GM12878 (cell line): ENCODE data around the gene DIAPH1. TPM values are rescaled to one million over a fixed set of nuclear protein-coding genes. Genes with fewer than 3 reads are reported as not detected.

Experiments
- ATAC-seq: fragments of 200-7000 bp; cut with Tn5 transposase; 3 replicates; pipeline ENCODE4 v1.9.1; 2020; ENCODE audit warnings: mild to moderate bottlenecking, moderate library complexity
- BruUV-seq: library from RNA; stranded (reverse); fragments of 400-500 nt; replicated peaks from 2 replicates; lab custom pipeline; 2021; lab: Mats Ljungman, UMichigan
- CTCF ChIA-PET: fragments of 300-600 bp; sonication (Branson Sonifier 250); formaldehyde crosslinking; extraction: SDS; loops from one replicate; lab custom pipeline; 2021; ENCODE audit warnings: inconsistent platforms; lab: Yijun Ruan, JAX
- POLR2A ChIA-PET: fragments of 350-600 bp; formaldehyde crosslinking; extraction: SDS; loops from one replicate; lab custom pipeline; 2021; ENCODE audit warnings: inconsistent platforms; lab: Charles Lee
- RAD21 ChIA-PET: fragments of 300-600 bp; sonication (Branson Sonifier 250); formaldehyde crosslinking; loops from one replicate; lab custom pipeline; 2023; ENCODE audit warnings: antibody characterized with exemption; ENCODE audit not compliant: unreplicated experiment; lab: Charles Lee
- SMC1A ChIA-PET: fragments of 300-600 bp; sonication (Branson Sonifier 250); formaldehyde crosslinking; loops from one replicate; lab custom pipeline; 2023; ENCODE audit not compliant: unreplicated experiment, uncharacterized antibody; lab: Charles Lee
- DNase-seq: peaks from one replicate; pipeline ENCODE4 v3.0.0-alpha.2; 2011; ENCODE audit warnings: low read depth, low spot score
- FAIRE-seq: peaks from 3 replicates; lab custom pipeline; 2011; peaks lifted over from hg19 to GRCh38; lab: Jason Lieb, UNC
- H2AFZ ChIP-seq: 2 replicates; pipeline ENCODE4 v1.6.0; 2011; ENCODE audit warnings: low read depth, low read length, control low read depth; ENCODE audit not compliant: control insufficient read depth
- H3K27ac ChIP-seq: 2 replicates; pipeline ENCODE4 v1.5.1; 2011; ENCODE audit warnings: control low read depth; ENCODE audit not compliant: control insufficient read depth, insufficient read depth
- H3K27me3 ChIP-seq, 2 experiments: replicated peaks in 1 of 2; 2 replicates each; pipeline versions ENCODE4 v1.6.0 to v1.6.1; 2011; ENCODE audit warnings: low read length in 1 of 2; ENCODE audit not compliant: control insufficient read depth in 2 of 2, insufficient read depth in 2 of 2
- H3K36me3 ChIP-seq, 2 experiments: 2 replicates each; pipeline ENCODE4 v1.5.1; 2011; ENCODE audit warnings: low read length in 1 of 2; ENCODE audit not compliant: control insufficient read depth in 2 of 2, insufficient read depth in 2 of 2
- H3K4me1 ChIP-seq: 2 replicates; pipeline ENCODE4 v1.6.1; 2011; ENCODE audit warnings: mild to moderate bottlenecking, low read length, moderate library complexity, mixed read lengths; ENCODE audit not compliant: control insufficient read depth, insufficient read depth
- H3K4me2 ChIP-seq: 2 replicates; pipeline ENCODE4 v1.6.0; 2011; ENCODE audit warnings: control low read depth; ENCODE audit not compliant: control insufficient read depth, insufficient read depth
- H3K4me3 ChIP-seq: fragments of 200-600 bp; sonication (generic); 2 replicates; pipeline ENCODE4 v1.5.1; 2016
- H3K79me2 ChIP-seq: 2 replicates; pipeline ENCODE4 v1.6.0; 2011; ENCODE audit warnings: low read length; ENCODE audit not compliant: control insufficient read depth, insufficient read depth
- H3K9ac ChIP-seq: 2 replicates; pipeline ENCODE4 v1.8.0; 2011; ENCODE audit warnings: low read length, control low read depth, mixed read lengths; ENCODE audit not compliant: control insufficient read depth, insufficient read depth
- H3K9me3 ChIP-seq: replicated peaks from 3 replicates; pipeline ENCODE4 v1.5.1; 2011; ENCODE audit warnings: mild to moderate bottlenecking, low read length; ENCODE audit not compliant: control insufficient read depth, insufficient read depth
- H4K20me1 ChIP-seq: 2 replicates; pipeline ENCODE4 v1.6.0; 2011; ENCODE audit not compliant: control insufficient read depth, insufficient read depth
- CHD4 ChIP-seq: fragments of 200-600 bp; sonication (generic); IDR thresholded peaks from 2 replicates; pipeline ENCODE4 v1.6.1; 2016; ENCODE audit warnings: mild to moderate bottlenecking
- CTCF ChIP-seq, 3 experiments: IDR thresholded peaks in 2 of 3; conservative IDR thresholded peaks in 1 of 3; 2 replicates each; pipeline ENCODE4 v1.5.1; 2011; ENCODE audit warnings: low read depth in 3 of 3, low read length in 3 of 3, mild to moderate bottlenecking in 3 of 3, control low read depth in 2 of 3, moderate library complexity in 2 of 3, inconsistent platforms in 1 of 3, mixed read lengths in 1 of 3; ENCODE audit not compliant: control insufficient read depth in 2 of 3, insufficient read depth in 1 of 3; ENCODE audit errors: extremely low read depth in 1 of 3
- ESRRA ChIP-seq: IDR thresholded peaks from 2 replicates; pipeline ENCODE4 v1.6.1; 2012; ENCODE audit warnings: mild to moderate bottlenecking, low read length, improper control_type of control experiment
- POLR2AphosphoS2 ChIP-seq: IDR thresholded peaks from 2 replicates; pipeline ENCODE4 v1.6.1; 2011; ENCODE audit warnings: low read depth, mild to moderate bottlenecking, low read length, improper control_type of control experiment, moderate library complexity
- SIN3A ChIP-seq: IDR thresholded peaks from 2 replicates; pipeline ENCODE4 v1.6.1; 2012; ENCODE audit warnings: low read depth, low read length, improper control_type of control experiment
- SPI1 ChIP-seq: IDR thresholded peaks from 2 replicates; pipeline ENCODE4 v1.6.1; 2011; ENCODE audit warnings: low read depth, mild to moderate bottlenecking, low read length, moderate library complexity, borderline replicate concordance; ENCODE audit not compliant: insufficient read depth
- SRF ChIP-seq, 2 experiments: IDR thresholded peaks; 2 replicates each; pipeline ENCODE4 v1.6.1; 2011; ENCODE audit warnings: low read depth in 2 of 2, low read length in 2 of 2, mild to moderate bottlenecking in 1 of 2, moderate library complexity in 1 of 2
- STAT1 ChIP-seq: fragments of 450-650 bp; conservative IDR thresholded peaks from 2 replicates; pipeline ENCODE4 v1.6.1; 2014; ENCODE audit warnings: antibody characterized with exemption, mild to moderate bottlenecking
- SUPT20H ChIP-seq: IDR thresholded peaks from 2 replicates; pipeline ENCODE4 v1.6.1; 2011; ENCODE audit warnings: low read depth, mild to moderate bottlenecking, low read length, moderate library complexity, borderline replicate concordance; ENCODE audit not compliant: control insufficient read depth
- WRNIP1 ChIP-seq: IDR thresholded peaks from 2 replicates; pipeline ENCODE4 v1.6.1; 2011; ENCODE audit warnings: low read depth, low read length, improper control_type of control experiment, borderline replicate concordance
- ZBED1 ChIP-seq: IDR thresholded peaks from 2 replicates; pipeline ENCODE4 v1.6.1; 2016; ENCODE audit warnings: borderline replicate concordance
- ZBTB4 ChIP-seq: fragments of 450-650 bp; formaldehyde crosslinking; IDR thresholded peaks from 2 replicates; pipeline ENCODE4 v1.4.0; 2022; ENCODE audit warnings: mild to moderate bottlenecking, moderate library complexity
- ZNF274 ChIP-seq: IDR thresholded peaks from one replicate; pipeline ENCODE4 v1.8.0; 2011; ENCODE audit not compliant: insufficient read length, insufficient read depth
- in situ Hi-C: fragments of 300-500 bp; cut with MboI; formaldehyde crosslinking; loops from 9 replicates; pipeline ENCODE4 v1.14.3; 2018; ENCODE audit warnings: mixed read lengths
- intact Hi-C: fragments of 100-400 bp; cut with micrococcal nuclease; formaldehyde crosslinking; loops from one replicate; pipeline ENCODE4 v1.14.2; 2022; ENCODE audit not compliant: unreplicated experiment
- polyA plus RNA-seq, 11 experiments: library from polyadenylated mRNA; depleted of rRNA in 4 of 11; unstranded in 6 of 11; stranded (reverse) in 5 of 11; fragments of >200 nt; fragmentation: Nextera tagmentation in 4 of 11; fragmentation: Illumina TruSeq in 1 of 11; extraction: Ambion mirVana in 4 of 11; extraction: Trizol in 1 of 11; gene quantifications; 1 replicate in 1 of 11; 2 replicates in 10 of 11; pipeline versions ENCODE4 v1.2.1 to v1.2.3, GENCODE V29; 2011 to 2016; ENCODE audit warnings: inconsistent platforms in 2 of 11, missing spikeins in 2 of 11, low read depth in 1 of 11
- total RNA-seq, 4 experiments: library from RNA; depleted of rRNA in 3 of 4; stranded (reverse); fragments of >200 nt in 3 of 4; fragmentation: Illumina TruSeq in 1 of 4; extraction: Trizol in 1 of 4; gene quantifications; 2 replicates each; pipeline versions ENCODE4 v1.2.1 to v1.2.3, GENCODE V29; 2013 to 2021
- TF ChIP-seq, protein P1 (sequence below): fragments of 450-650 bp; IDR thresholded peaks from 2 replicates; pipeline ENCODE4 v1.6.1; 2017; ENCODE audit warnings: borderline replicate concordance
- TF ChIP-seq, protein P2 (sequence below): fragments of 450-650 bp; IDR thresholded peaks from 2 replicates; pipeline ENCODE4 v1.6.1; 2014; ENCODE audit warnings: mild to moderate bottlenecking

DIAPH1 gene
- total and polyA plus RNA-seq, 10 of the 15 experiments (the other 5 are each of a cell fraction or from before 2014, with no cell fraction given) = 37.8 to 168 (median 59.0) TPM

DNA sequence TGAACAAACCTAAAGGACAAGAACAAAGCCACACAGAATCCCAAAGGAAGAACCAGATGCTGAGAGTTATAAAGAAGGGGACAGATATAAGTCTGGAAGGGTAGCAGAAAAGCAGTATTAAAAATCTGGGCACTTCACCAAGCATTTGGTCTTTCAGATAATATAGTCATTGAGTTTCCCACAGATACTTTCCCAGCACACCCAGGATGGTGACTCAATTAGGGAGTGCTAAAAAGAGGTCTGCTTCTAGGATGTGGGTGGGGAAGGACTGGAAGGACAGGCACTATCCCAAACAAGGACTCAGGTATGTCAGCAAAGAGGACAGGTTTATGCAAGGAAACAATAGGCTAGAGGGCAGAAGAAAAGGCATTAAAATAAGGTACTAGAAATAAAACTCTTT, 59.3 kb downstream of the DIAPH1 start:
- Histone ChIP-seq H3K9me3 (no peaks in the 10 kb centered on the region), H3K4me1 (no peaks in the 10 kb centered on the region), H3K9ac (no peak overlapping the region), H4K20me1 (no peaks in the 10 kb centered on the region), H3K4me2 (no peak overlapping the region), H3K36me3 (peaks cover 4 to 23% of the 10 kb centered on the region in 2 experiments), H3K79me2 (no peaks in the 10 kb centered on the region), H3K4me3 (no peak overlapping the region), H3K27me3 (no peaks in the 10 kb centered on the region), H2AFZ (no peak overlapping the region), H3K27ac (no peak overlapping the region)
- no peak for TF ChIP-seq ZBED1
- no peak for TF ChIP-seq CHD4
- TF ChIP-seq SRF (IDR thresholded peaks at IDR 0.05; ENCODE audit: low read depth in 2 of 2, low read length in 2 of 2) = no peak
- TF ChIP-seq, protein P1, sequence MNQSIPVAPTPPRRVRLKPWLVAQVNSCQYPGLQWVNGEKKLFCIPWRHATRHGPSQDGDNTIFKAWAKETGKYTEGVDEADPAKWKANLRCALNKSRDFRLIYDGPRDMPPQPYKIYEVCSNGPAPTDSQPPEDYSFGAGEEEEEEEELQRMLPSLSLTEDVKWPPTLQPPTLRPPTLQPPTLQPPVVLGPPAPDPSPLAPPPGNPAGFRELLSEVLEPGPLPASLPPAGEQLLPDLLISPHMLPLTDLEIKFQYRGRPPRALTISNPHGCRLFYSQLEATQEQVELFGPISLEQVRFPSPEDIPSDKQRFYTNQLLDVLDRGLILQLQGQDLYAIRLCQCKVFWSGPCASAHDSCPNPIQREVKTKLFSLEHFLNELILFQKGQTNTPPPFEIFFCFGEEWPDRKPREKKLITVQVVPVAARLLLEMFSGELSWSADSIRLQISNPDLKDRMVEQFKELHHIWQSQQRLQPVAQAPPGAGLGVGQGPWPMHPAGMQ = no peak
- no peak for TF ChIP-seq STAT1
- TF ChIP-seq CTCF (IDR thresholded peaks at IDR 0.05 in 2 of 3, conservative IDR thresholded peaks at IDR 0.05 in 1 of 3; ENCODE audit: control insufficient read depth in 2 of 3, extremely low read depth in 1 of 3, insufficient read depth in 1 of 3, low read depth in 3 of 3, low read length in 3 of 3) = no peak
- TF ChIP-seq ZNF274 = no peak
- no peak for TF ChIP-seq POLR2AphosphoS2
- no peak for TF ChIP-seq SIN3A
- no peak for TF ChIP-seq SUPT20H
- no peak for TF ChIP-seq WRNIP1
- no peak for TF ChIP-seq ESRRA
- no peak for TF ChIP-seq ZBTB4 (CRISPR knock-in tag)
- no peak for TF ChIP-seq SPI1
- TF ChIP-seq, protein P2, sequence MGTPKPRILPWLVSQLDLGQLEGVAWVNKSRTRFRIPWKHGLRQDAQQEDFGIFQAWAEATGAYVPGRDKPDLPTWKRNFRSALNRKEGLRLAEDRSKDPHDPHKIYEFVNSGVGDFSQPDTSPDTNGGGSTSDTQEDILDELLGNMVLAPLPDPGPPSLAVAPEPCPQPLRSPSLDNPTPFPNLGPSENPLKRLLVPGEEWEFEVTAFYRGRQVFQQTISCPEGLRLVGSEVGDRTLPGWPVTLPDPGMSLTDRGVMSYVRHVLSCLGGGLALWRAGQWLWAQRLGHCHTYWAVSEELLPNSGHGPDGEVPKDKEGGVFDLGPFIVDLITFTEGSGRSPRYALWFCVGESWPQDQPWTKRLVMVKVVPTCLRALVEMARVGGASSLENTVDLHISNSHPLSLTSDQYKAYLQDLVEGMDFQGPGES = no peak
- ChIA-PET POLR2A (interaction anchor here (0.7 kb wide), 1 partner anchor 212 kb away, joined by 4 read pairs; no protein-coding TSS in a partner anchor), CTCF (interaction anchor here (0.7 to 5.4 kb wide), 13 partner anchors 8 to 733 kb away, joined by 3 to 71 read pairs (median 42); partner anchors contain the start of genes PCDHGA10, PCDHGA11, PCDHGA12 and PCDHGB6), RAD21 (interaction anchor here (3.8 to 4.2 kb wide), 3 partner anchors 83 to 142 kb away, joined by 21 to 51 read pairs (median 22); partner anchors contain the start of genes PCDHGA12, PCDHGB7 and PCDHGC3), SMC1A (interaction anchor here (0.6 to 6.3 kb wide), 8 partner anchors 45 to 189 kb away, joined by 4 to 67 read pairs (median 18); partner anchors contain the start of genes PCDHGA10, PCDHGA11, PCDHGA12 and PCDHGB3)
- intact Hi-C loops = loop anchor here (2.0 kb wide), 1 partner anchor 85 kb away; the partner anchor contains the start of gene PCDHGC3
- ATAC-seq (no peak), DNase-seq (no peak), FAIRE-seq (no peak)
- in situ Hi-C loops = loop anchor here (25.0 kb wide), 2 partner anchors 347 to 747 kb away; partner anchors contain the start of genes PCDHA3, PCDHA4, PCDHA5 and PCDHB12
- BruUV-seq = no TSS peak
